Endothelial cell (in vitro differentiated cells): Measurements from ENCODE around the gene RAD50. TPM values are rescaled to one million over a fixed set of nuclear protein-coding genes. Genes with fewer than 3 reads are reported as not detected.
"Not testable (repeated sequence)": the region's sequence is repeated elsewhere in the genome, so short reads cannot be mapped to it uniquely, and the experiment has no call there.

Experiments used
- DNase-seq: peaks from one replicate; pipeline ENCODE4 v3.0.0; 2021; ENCODE audit warnings: low spot score
- H3K27ac Mint-ChIP-seq: one replicate; pipeline ENCODE4 v1.8.0; 2021; ENCODE audit warnings: mixed read lengths, inconsistent platforms; ENCODE audit not compliant: unreplicated experiment
- H3K27me3 Mint-ChIP-seq: one replicate; pipeline ENCODE4 v1.8.0; 2021; ENCODE audit warnings: mild to moderate bottlenecking, moderate library complexity, mixed read lengths, inconsistent platforms; ENCODE audit not compliant: unreplicated experiment
- H3K36me3 Mint-ChIP-seq: one replicate; pipeline ENCODE4 v1.8.0; 2021; ENCODE audit warnings: mild to moderate bottlenecking, low read depth, mixed read lengths, inconsistent platforms; ENCODE audit not compliant: unreplicated experiment
- H3K4me1 Mint-ChIP-seq: one replicate; pipeline ENCODE4 v1.8.0; 2021; ENCODE audit warnings: mild to moderate bottlenecking, mixed read lengths, inconsistent platforms; ENCODE audit not compliant: unreplicated experiment
- H3K4me3 Mint-ChIP-seq: one replicate; pipeline ENCODE4 v1.8.0; 2021; ENCODE audit warnings: mild to moderate bottlenecking, mixed read lengths, inconsistent platforms; ENCODE audit not compliant: unreplicated experiment
- H3K9me3 Mint-ChIP-seq: one replicate; pipeline ENCODE4 v1.8.0; 2021; ENCODE audit warnings: mixed read lengths, inconsistent platforms; ENCODE audit not compliant: unreplicated experiment
- CTCF ChIP-seq: fragments of 200-600 bp; sonication (generic); IDR thresholded peaks from one replicate; pipeline ENCODE4 v1.5.0; 2021; ENCODE audit warnings: antibody characterized with exemption; ENCODE audit not compliant: unreplicated experiment
- total RNA-seq: library from RNA; stranded (reverse); fragmentation: NEBNext Ultra II Directional; extraction: Animal tissue kit (Norgen Biotek cat#: 25700); gene quantifications from one replicate; pipeline ENCODE4 v1.2.1, GENCODE V29; 2021; ENCODE audit not compliant: unreplicated experiment

Gene RAD50
- total RNA-seq, 1 donor from 2014 or later, result 20.0 TPM

- peaks cover 23% of the 10 kb centered on the region for H3K4me1 Mint-ChIP-seq
- no peak overlapping the region for H3K27ac Mint-ChIP-seq
- peaks cover 3% of the 10 kb centered on the region for H3K36me3 Mint-ChIP-seq
- no peaks in the 10 kb centered on the region for H3K9me3 Mint-ChIP-seq
- TF ChIP-seq CTCF, result no peak
- DNase-seq, result no peak
- no peaks in the 10 kb centered on the region for H3K27me3 Mint-ChIP-seq
- H3K4me3 Mint-ChIP-seq, result no peak overlapping the region
Measured at GRCh38 chr5:132690156-132690555, 133.4 kb downstream of the RAD50 start.

GRCh38 chr5:132691755-132692631, 135.2 kb downstream of the RAD50 start:
- not testable (repeated sequence) for H3K27ac Mint-ChIP-seq, H3K4me3 Mint-ChIP-seq, H3K9me3 Mint-ChIP-seq, H3K36me3 Mint-ChIP-seq, DNase-seq, H3K27me3 Mint-ChIP-seq
- peaks cover 18% of the 10 kb centered on the region for H3K4me1 Mint-ChIP-seq

GRCh38 chr5:132692632-132692967, 135.8 kb downstream of the RAD50 start:
- H3K4me3 Mint-ChIP-seq, result no peak overlapping the region
- no peaks in the 10 kb centered on the region for H3K27me3 Mint-ChIP-seq
- no peaks in the 10 kb centered on the region for H3K9me3 Mint-ChIP-seq
- TF ChIP-seq CTCF, result no peak
- peaks cover 18% of the 10 kb centered on the region for H3K4me1 Mint-ChIP-seq
- DNase-seq, result no peak
- no peak overlapping the region for H3K27ac Mint-ChIP-seq
- peaks cover 3% of the 10 kb centered on the region for H3K36me3 Mint-ChIP-seq

Other genes starting within 250 kb of the RAD50 start
- 1.2 TPM for gene SLC22A5, start 187.3 kb upstream of the RAD50 start, total RNA-seq
- 7.1 TPM for gene IRF1, start 66.2 kb upstream of the RAD50 start, total RNA-seq
- gene IL5, start 13.5 kb upstream of the RAD50 start, total RNA-seq, result not detected
- not detected for gene IL13, start 101.2 kb downstream of the RAD50 start, total RNA-seq
- gene IL4, start 117.0 kb downstream of the RAD50 start, total RNA-seq, result not detected
- gene KIF3A, start 180.6 kb downstream of the RAD50 start, total RNA-seq, result 11.5 TPM
- gene CCNI2, start 190.4 kb downstream of the RAD50 start, total RNA-seq, result not detected
- gene SEPTIN8, start 220.3 kb downstream of the RAD50 start, total RNA-seq, result 22.8 TPM